Measurements from ENCODE around the gene ERVK3-1.
"Not testable (repeated sequence)": the region's sequence is repeated elsewhere in the genome, so short reads cannot be mapped to it uniquely, and the experiment has no call there.

Gene ERVK3-1

DNA sequence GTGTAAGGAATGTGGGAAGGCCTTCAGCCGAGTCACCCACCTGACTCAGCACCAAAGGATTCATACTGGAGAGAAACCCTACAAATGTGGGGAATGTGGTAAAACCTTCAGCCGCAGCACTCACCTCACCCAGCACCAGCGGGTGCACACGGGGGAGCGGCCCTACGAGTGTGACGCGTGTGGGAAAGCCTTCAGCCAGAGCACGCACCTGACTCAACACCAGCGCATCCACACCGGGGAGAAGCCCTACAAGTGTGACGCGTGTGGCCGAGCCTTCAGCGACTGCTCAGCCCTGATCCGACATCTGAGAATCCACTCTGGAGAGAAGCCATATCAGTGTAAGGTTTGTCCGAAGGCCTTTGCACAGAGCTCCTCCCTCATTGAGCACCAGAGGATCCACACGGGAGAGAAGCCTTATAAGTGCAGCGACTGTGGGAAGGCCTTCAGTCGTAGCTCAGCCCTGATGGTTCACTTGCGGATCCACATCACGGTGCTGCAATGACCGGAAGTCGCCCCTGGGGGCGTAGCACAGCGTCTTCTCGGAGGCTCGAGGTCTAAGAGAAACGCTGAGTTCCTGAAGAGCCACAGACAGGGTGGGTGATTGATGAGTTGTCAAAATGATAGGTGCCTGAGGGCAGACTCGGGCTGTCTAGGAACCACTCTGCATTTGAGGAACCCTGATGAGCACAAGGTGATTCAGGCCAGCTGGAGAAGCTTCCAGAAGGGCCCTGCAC, 33.8 kb downstream of the ERVK3-1 start:
- no peak for DNase-seq

DNA sequence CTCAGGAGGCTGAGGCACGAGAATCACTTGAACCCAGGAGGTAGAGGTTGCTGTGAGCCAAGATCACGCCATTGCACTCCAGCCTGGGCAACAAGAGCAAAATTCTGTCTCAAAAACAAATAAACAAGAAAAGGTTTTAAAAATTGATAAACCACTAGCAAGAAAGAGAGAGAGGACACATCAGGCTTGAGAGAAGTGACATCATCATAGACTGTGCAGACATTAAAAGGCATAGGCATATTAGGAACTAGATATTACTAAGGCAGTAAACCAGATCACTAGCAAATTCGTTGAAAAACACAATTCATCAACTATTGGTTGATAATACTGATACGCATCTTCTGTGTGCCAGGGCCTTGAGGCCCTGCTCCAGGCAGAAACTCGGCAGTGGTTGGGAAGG, 40.4 kb downstream of the ERVK3-1 start:
- no peak for DNase-seq

DNA sequence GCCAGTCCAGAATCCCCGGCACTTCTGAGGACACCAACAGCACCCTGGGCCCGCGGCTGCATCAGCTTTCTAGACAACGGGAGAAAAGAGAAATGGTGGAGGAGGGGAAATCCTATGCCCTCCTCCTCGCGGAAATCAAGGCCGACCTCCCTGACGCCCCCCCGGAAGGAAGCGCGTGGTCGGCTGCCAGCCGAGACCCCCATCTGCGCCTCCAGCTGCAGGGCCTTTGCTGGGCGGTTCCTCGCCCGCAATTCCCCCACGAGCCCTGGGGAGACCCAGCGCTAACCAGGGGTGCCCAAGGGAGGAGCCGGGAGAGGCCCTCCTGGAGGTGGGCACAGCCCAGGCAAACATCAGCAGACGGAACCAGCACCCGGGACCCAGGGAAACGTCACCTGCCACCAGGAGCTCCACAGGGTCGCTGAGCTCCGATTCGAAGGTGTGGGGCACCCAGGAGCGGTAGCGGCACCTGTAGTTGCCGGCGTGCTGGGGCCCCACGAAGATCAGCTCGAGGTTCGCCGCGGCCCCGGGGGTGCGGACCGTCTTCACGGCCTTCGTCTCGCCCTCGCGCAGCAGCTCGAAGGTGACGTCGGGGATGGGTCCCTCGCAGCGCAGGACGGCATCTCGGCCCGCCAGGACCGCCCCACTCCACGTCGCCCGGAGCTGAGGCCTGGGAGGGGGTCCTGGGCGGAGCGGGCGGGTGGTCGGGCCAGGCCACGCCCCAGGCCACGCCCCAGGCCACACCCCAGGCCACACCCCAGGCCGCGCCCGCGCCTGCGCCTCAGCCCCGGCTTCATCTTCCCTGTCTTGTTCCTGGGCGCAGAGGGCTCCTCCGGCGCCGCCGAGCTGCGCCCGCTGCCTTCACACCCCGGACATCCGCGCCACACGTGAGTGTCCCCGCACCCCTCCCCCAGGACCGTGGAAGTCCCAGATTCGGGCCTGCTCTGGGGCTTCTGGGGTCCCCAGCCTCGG, 42.1 kb downstream of the ERVK3-1 start:
- peak in 54 of 56 donors; percentile 12 to 87 (median 68) for DNase-seq

DNA sequence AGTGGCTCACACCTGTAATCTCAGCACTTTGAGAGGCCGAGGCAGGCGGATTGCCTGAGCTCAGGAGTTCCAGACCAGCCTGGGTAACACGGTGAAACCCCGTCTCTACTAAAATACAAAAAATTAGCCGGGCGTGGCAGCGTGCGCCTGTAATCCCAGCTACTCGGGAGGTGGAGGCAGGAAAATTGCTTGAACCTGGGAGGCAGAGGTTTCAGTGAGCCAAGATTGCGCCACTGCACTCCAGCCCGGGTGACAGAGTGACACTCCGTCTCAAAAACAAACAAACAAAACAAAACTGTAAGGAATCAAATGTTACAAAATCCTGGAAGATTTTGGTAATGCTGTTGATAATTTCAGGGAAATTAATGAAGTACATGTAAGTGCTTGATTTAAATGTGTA, 42.9 kb downstream of the ERVK3-1 start:
- not testable (repeated sequence) for DNase-seq

DNA sequence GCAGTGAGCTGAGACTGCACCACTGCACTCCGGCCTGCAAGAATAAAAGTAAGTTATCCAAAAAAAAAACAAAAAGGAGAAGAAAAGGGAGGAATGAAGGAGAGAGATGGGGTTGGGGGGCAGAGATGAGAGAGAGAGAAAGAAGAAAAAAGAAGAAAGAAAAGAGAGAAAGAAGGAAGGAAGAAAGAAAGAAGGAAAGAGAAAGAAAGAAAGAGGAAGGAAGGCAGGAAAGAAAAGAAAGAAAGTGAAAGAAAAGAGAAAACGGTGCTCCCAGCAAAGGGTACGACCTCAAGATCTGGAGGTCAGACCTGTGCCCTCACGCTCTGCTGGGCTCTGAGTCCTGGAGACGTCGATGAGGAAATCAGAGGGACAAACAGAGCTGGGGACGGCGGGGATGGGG, 44.4 kb downstream of the ERVK3-1 start:
- DNase-seq, result no peak

DNA sequence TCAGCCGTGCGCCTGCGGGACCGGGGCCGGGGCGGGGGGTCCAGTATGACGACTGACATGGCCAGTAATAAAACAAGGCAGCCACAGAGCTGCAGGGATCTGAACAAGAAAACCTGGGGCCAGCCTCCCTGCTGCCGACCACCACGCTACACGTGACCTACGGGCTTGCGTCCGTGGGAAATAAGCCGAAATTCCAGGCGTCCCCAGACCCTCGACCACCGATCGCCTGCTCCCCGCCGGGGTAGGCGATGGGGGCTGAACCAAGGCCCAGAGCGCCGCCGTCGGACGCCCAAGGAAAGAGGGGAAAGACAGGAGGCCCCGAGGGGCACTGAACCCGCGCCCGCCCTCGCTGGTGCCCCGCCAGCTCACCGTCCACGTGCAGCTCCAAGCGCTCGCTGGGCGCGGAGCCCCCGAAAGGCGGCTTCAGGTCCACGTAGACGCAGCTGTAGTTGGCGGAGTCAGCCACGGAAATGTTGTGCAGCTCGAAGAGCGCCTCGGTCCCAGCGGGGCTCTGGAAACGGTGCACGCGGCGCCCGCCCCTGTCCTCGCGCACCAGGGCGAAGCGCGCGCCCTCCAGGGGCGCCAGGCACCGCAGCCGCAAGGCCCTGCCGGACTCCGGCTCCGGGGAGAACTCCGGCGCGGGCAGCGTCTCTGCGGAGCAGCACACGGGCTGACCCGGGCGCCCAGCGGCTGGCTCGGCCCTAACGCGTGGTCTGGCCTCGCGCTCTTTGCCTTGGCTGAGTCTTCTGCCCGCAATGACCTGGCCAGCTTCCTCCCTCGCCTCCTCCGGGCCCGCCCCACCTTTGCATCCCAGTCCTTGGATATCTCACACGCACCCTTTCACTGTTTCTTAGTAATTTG, 45.1 kb downstream of the ERVK3-1 start:
- no peak for DNase-seq

DNA sequence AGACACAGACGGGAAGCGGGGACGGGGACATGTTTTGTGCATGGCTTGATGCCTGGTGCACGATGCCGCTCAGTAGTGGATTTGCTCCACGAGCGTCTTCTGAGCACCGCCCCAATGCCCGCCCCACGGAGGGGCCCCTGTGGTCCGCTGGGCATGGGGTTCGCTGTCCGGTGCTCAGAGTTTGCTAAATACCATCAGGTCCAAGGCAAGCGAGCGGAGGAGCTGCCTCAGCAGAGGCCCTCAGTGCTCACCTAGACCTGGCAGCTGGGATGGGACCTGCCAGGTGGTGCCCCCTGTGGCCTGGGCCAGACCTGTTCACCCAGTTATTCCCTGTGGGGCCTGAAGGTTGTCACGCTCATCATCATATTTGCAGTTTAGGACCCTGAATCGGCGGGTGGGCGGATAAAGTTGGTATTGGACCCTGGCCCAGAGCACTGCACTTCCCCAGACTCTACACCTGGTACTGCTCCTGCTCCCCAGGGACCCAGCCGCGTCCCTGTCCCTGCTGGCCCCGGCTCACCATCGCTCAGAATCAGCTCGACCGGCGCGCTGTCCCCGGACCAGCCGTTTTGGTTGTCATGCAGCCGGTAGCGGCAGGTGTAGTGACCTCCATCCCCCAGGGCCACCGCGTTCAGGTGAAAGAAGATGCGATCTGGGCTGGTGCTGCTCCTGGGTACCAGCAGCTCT, 45.8 kb downstream of the ERVK3-1 start:
- no peak for DNase-seq

DNA sequence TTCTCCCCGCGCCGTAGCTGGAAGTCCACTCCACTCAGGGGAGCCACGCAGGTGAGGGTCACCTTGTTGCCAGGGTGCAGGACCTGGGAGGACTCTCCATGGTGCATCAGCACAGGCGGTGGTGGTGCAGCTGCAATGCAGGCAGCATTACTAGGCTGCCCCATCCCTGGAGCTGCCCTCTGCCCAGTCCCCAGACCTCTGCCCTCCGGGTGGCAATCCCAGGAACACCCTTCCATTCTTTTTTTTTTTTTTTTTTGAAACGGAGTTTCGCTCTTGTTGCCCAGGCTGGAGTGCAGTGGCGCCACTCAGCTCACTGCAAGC, 46.3 kb downstream of the ERVK3-1 start:
- DNase-seq, result no peak

DNA sequence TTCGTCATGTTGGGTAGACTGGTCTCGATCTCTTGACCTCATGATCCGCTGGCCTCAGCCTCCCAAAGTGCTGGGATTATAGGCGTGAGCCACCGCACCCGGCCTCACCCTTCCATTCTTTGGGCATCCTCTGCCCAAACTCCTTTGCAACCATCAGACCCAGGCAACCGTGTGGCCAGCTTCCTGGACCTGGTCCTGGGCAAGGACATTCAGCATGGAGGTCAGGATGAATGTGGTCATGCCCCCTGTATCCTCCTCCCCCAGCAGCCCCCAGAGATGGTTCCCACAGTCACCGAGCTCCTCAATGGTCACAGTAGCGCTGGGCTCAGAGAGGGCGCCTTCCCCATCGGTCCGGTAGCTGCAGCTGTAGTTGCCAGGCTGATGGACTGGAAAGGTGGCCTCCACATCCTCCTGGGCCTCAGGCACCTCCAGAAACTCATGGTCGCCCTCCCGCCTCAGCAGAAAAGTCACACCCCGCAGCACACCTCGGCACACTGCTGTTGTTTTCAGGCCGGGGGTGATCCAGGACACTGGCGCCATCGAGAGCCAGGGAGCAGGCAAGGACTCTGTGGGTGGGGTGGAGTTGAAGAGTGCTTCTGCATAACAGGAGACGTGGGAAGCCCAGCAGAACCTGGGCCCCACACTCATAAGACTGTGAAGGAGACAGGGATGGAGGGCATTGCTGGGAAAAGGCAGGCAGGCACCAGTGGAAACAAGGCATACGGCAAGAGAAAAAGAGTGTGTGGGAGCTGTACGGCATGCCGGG, 47.0 kb downstream of the ERVK3-1 start:
- no peak for DNase-seq

DNA sequence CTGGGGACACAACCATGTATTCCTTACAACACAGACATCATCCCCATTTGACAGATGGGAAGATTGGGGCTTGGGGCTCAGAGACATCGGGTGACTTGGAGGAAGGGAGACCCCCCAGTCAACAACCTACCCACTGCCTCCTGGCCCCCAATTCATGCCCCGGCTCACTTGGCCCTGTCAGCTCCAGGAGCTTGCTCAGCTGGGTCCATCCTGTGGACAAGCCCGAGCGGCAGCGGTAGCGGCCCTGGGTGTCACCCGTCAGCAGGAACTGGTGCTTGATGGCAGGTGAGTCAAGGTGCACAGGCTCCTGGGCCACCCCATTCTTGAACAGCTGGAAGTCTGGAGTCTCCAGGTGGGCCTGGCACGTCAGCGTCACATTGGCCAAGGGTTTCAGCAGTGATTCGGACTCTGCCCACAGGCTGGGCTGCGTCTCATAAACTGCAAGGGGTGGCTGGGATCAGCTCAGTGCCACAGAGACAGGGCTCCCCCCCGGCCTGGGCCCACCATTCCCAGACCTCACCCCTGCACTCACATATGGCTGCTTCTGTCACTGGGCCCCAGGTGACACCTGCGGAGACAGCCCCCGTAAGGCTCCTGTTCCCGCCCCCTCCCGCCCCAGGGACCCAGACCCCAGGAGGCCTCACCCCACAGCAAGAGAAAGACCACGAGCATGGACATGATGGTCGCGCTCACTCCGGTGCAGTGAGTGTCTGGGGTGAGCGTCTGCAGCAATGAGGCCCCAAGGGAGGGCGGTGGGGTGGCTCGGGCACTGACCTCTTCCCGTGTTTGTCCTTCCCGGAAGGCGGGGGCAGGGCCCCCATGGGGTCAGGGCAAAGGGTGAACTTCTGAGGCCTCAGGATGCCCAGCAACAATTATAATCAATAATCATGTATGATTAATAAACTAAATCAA, 47.8 kb downstream of the ERVK3-1 start, which contains the start of gene A1BG:
Gene A1BG (minus strand): TSS at position 733 of the 912 bp plus-strand sequence. CDS start 55 bp downstream, at position 678.
- no peak for DNase-seq

DNA sequence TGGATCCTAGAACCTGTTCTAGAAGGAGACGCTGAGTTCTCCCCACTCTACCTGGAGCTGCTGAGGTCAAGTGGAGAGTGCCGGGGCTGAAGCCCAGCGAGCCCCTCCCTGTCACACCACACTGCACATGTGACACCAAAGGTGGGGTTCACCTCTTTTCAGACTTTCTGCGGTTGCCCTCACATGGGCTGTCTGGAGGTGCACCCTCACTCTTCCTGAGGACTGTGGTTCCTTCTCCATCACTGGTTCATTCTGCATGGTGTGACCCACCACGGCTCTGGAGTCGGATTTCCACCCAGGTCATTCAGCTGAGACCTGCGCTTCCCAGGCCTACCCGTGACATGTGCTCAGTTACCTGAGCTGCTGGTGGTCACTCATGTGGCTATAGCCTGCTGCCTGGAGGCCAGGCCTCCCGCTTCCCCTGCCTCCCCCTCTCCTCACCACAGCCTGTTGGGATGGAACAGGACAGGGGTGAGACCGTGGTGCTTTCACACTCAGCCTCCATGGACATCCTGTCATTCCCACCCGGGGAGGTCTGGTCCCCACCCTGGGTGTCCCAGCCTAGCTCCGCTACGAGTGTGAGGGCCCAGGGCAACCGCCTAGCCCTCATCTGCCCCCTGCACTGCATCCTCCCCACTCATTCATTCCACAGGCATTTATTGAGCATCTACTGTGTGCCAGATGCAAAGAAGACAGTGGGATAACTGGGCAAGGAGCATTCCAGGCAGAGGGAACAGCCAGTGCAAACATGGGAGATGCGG, 48.7 kb downstream of the ERVK3-1 start:
- DNase-seq, result no peak

DNA sequence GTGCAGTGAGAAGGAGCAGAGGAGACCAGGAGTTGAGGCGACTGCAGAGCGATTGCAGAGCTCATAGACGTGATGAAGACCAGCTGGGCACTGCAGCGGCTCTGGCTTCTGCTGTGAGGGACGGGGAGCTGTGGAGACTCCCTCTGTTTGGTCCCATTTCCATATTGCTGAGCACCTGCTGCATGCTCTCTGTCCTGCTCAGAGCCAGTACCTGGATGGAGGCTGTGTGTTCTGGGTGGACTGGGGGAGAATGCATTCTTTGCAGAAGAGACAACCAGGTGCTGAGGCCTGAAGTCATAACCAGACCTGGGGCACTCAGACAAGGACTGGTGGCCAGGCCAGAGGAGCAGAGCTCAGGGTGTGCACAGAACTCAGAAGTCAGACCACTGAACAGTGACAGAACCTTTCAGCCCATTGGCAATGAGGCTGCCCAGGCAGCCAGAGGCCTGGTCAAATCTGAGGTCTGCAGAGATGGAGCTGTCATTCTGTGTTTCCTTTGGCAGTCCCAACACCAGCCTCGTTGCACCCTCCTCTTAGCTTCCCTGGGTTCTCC, 49.4 kb downstream of the ERVK3-1 start:
- no peak for DNase-seq

DNA sequence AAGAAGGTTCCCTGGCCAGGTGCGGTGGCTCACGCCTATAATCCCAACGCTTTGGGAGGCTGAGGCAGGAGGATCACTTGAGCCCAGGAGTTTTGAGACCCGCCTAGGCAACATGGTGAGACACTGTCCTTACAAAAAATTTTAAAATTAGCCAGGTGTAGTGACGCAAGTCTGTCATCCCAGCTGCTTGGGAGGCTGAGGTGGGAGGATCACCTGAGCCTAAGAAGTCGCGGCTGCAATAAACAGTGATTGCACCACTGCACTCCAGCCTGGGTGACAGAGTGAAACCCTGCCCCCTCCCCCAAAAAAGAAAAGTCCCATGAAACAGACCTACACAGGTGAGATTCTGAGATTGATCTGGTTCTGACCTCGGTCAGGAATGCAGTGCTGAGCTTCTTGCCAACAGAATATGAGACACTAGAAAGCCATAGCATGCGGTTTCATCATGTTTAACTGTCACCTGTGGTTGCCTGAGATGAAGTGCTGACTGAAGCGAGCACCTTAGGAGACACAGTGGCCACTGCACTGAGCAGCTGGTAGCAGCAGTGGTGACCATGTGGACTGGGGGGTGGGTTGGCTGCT, 50.1 kb downstream of the ERVK3-1 start:
- peak in 2 of 56 donors; percentile 8 for DNase-seq

DNA sequence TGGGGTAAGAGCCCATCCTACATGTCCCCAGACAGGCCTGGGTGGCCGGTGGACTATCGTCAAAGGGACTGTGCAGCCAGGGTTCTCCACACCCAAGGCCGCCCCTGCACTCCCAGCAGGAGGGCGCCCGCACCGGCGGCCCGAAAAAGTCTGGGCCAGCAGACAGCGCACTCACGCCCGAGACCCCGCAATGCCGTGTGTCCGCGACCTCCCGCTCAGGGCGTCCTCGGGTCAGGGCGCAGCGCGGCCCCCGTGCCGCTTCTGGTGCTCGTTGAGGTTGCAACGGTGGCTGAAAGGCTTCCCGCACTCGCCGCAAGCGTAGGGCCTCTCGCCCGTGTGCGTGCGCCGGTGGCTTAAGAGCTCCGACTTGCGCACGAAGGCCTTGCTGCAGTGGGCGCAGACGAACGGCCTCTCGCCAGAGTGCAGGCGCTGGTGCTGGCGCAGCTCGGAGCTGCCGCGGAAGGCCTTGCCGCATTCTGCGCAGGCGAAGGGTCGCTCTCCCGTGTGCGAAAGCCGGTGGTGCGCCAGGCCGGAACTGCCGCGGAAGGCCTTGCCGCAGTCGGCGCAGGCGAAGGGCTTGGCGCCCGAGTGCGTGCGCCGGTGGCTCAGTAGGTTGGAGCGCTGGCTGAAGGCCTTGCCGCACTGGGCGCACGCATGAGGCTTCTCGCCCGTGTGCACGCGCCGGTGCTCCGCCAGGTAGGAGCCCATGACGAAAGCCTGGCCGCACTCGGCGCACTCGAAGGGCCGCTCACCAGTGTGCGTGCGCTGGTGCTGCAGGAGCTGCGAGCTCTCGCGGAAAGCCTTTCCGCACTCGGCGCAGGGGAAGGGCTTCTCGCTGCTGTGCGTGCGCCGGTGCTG, 51.0 kb downstream of the ERVK3-1 start:
- no peak for DNase-seq

DNA sequence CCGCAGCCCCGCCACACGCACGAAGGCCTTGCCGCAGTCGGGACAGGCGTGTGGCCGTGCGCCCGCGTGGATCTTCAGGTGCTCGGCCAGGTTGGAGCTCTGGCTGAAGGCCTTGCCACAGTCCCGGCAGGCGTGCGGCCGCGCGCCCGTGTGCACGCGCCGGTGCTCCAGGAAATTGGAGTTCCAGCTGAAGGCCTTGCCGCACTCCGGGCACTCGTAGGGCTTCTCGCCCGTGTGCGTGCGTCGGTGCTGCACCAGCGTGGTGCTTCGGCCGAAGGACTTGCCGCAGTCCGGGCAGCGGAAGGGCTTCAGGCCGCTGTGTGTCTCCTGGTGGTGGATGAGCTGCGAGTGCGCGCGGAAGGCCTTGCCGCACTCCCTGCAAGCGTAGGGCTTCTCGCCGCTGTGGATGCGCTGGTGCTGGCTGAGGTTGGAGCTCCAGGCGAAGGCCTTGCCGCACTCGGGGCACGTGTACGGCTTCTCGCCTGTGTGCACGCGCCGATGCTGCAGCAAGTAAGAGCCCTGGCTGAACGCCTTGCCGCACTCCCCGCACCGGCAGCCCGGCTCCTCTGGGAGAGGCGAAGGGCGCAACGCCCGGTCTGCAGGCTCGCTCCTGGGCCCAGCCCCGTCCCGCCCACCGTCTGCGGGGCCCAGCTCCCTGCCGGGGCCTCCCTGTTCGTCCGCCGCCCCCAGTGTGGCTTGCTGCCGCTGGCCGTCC, 51.7 kb downstream of the ERVK3-1 start:
- DNase-seq, result no peak

All from nucleus accumbens (tissue), 56 donors.